ENCODE measurements around the gene FOXP1.

FOXP1 gene

DNA sequence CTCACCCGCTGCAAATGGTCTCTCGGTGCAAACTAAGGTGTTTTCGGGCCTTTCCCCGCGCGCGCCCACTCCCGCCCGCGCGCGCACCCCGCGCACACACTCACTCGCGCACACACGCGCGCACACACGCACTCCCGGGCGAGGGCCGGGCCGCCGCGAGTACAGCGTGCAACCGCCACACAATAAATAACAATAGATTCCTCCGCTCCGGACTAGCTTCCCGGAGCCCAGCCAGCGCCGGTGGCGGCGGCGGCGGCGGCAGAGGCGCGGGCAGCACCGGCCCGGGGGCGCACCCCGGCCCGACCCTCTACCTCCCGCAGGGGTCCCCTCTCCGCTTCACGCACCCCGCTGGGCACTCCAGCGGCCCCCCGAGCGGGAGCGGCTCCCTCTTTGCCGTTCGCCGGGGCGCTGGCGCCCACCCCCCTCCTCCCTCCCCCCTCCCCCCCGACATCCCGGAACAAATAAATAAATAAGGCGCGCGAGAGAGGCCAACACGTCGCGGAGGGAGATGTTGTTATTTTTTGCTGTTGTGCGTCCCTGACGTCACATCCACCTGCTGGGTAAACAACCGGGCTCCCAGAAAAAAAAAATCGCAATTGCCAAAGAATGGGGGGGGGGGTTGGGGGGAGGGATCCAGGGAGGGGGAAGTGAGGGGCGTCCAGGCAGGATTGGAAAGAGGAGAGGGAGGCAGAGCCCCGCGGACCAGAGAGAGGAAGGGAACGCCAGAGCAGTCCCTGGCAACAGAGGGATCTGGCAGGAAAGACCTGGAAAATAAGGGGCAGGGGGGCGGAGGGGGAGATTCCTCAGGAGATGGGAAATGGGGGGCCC, at the start of gene FOXP1:
Gene FOXP1, minus strand, starts transcription at position 163 of the 828 bp plus-strand sequence. CDS start 385,347 bp downstream, outside the sequence.
- DNase-seq: peak; percentile 73
- ATAC-seq: peak; percentile 50

- ATAC-seq (no peak), DNase-seq (no peak)
Measured at GRCh38 chr3:71629711-71630110, 46.2 kb upstream of the FOXP1 start.

DNA sequence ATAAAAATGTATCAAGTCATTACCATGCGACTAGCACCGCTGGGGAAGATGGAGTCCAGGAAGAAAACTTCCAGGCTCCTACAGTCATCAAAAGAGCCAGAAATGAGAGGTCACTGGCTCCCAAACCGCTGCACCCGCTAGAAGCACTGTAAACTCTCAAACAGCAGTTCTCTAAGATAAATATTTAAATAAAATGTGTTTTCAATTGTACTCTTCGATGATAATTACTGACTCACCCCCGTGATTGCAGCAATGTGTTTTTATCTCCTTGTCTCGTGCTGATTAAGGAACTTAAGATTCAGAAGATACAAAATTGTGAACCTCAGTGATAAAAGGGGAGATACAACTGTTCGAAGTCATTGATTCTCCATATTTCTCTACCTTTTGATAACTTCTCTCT, 45.8 kb upstream of the FOXP1 start:
- no peak for DNase-seq
- ATAC-seq: no peak

DNA sequence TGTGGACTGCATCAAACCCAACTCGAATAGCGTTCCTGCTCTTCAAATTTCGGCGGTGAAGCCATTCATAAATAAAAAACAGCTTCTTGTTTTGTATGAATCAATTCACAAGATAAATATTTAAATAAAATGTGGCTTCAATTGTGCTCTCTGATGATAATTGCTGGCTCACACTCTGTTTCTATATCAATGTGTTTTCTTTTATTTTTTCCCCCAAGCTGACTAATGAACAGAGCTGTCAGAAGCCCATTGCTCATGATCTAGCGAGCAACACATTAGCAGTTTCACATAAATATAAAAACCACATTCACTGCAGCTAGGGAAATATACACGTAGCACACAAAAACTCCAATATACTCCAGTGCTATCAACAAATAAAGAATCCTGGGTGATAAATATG, 45.0 kb upstream of the FOXP1 start:
- DNase-seq (no peak), ATAC-seq (no peak)

- no peak for ATAC-seq
Measured at GRCh38 chr3:71625676-71626075, 42.1 kb upstream of the FOXP1 start.

DNA sequence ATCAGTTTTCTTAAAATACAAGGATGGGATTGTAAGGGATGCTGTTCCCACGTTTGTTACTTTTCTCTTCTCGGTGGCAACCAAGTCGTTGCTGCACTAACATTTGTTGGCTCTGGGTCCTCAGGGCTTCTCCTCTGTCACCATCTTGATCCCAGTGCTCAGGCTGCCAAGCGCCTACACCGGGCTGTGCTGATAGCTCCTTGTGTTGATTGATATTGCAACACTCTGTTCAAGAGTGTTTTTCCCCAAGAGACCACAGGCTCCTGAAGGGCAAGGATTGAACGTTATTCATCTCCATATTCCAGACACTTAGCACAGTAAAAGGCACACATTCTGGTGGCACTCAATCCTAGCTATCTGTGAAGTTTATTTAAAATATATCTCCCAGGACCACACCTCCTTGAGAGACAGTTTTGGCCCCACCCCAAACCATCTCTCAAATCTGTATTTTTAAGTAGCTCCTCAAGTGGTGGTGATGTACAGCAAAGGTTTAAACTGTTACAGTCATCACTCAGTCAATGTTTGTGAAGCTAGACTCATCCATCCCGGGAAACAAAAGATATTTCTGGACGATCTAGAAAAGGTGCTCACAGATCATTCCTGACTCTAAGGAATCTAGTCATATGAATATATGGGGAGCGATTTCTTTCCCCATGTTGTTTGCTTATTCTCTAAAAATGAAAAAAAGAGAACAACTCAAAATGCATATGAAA, 38.5 kb upstream of the FOXP1 start:
- no peak for ATAC-seq

More at GRCh38 chr3:71625676-71626075, 42.1 kb upstream of the FOXP1 start:
- DNase-seq: no peak

DNA sequence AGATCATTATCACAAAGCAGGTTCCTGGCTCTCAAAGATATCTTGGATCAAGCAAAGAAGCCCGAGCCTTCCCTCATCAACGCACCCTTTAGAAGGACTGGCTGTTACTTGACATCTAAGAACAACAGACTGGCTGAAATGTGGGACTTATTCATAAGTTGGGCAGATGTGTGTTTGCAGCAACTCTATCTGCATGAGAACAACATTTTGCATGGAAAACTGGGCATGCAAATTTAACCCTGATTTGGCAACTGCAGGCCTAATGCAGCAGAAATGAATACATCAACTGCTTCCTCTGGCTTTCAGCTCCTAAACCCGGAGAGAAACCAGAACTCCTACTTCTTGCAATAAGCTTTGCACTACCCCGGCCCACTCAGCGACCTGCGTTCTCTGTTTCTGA, 35.0 kb upstream of the FOXP1 start:
- ATAC-seq (no peak), DNase-seq (no peak)

More for the DNA sequence above, 38.5 kb upstream of the FOXP1 start:
- no peak for DNase-seq

- DNase-seq (no peak), ATAC-seq (no peak)
Measured at GRCh38 chr3:71616571-71617021, 33.1 kb upstream of the FOXP1 start.

GRCh38 chr3:71614869-71615268, 31.3 kb upstream of the FOXP1 start:
- DNase-seq (no peak), ATAC-seq (no peak)

DNA sequence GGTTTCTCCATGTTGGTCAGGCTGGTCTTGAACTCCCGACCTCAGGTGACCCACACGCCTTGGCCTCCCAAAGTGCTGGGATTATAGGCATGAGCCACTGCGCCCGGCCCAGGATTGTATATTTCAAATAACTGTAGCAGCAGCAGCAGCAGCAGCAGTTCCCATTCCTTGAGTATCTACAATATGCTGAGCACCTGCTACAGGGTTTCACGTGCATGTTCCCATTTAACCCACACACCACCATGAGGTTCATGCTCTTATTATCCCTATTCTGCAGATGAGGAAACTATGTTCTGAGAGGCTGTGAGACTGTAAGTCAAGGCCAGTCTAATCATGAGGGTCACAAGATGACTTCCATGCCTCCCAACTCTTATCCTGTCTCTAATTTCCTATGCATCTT, 30.9 kb upstream of the FOXP1 start:
- DNase-seq (no peak), ATAC-seq (no peak)

GRCh38 chr3:71611099-71611498, 27.6 kb upstream of the FOXP1 start:
- DNase-seq (no peak), ATAC-seq (no peak)

- ATAC-seq (no peak), DNase-seq (no peak)
Measured at GRCh38 chr3:71607364-71607763, 23.8 kb upstream of the FOXP1 start.

DNA sequence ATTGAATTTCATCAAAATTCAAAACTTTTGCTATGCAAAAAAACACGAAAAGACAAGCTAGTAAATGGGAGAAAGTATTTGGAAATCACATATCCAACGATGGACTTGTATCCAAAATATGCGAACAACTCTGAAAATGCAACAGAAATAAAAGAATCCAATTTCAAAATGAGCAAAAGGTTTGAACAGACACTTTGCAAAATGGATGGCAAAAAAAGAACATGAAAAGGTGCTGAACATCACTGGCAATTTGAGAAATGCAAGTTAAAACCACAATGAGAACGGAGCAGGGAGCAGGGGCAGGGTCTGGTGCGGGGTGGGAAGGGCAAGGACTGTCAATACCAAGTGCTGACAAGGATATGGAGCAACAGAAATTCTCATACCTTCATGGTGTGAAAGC, 23.1 kb upstream of the FOXP1 start:
- DNase-seq: no peak
- no peak for ATAC-seq

- ATAC-seq: no peak
- no peak for DNase-seq
Measured at GRCh38 chr3:71602256-71602655, 18.7 kb upstream of the FOXP1 start.

GRCh38 chr3:71601811-71602210, 18.3 kb upstream of the FOXP1 start:
- ATAC-seq (peak; percentile 71), DNase-seq (no peak)

GRCh38 chr3:71600646-71601288, 17.2 kb upstream of the FOXP1 start:
- ATAC-seq: no peak
- no peak for DNase-seq

DNA sequence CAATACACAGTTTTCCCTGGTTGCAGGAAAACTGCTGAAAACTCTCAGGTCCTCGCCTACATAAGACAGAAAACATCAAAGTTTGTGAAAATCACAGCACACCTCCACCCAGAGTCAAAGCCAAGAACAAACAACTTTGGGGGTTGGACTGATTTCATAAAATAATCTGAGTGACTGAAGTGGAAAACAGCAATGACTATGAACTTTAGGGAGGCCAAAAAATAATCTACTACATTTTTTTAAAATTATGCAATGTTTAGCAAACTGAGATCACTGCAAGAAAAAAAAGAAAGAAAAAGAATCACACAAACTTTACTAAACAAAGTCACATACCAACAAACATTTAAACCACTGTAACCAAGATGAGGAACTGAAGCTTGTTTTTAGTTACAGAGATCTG, 15.9 kb upstream of the FOXP1 start:
- no peak for DNase-seq
- no peak for ATAC-seq

- DNase-seq (no peak), ATAC-seq (no peak)
Measured at GRCh38 chr3:71598292-71598691, 14.8 kb upstream of the FOXP1 start.

DNA sequence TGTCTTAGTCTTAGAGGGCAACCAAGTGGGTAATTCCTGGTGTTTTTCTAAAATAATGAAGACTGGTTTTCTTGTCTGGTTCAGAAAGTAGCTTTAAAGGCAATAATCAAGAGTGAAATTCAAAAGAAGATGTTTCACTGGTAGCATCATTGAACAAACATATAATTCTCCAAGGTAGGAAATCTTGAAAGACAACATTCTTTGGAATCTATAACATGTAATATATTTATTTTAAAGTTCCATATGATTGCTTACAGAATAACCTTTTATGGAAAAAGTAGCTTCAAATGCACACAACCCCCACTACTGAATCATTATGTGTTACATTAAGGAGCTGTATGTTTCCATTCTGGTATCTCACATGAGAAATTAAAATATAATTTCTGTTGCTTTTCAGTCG, 13.8 kb upstream of the FOXP1 start:
- DNase-seq: no peak
- no peak for ATAC-seq

GRCh38 chr3:71593106-71593505, 9.6 kb upstream of the FOXP1 start:
- no peak for ATAC-seq
- DNase-seq: no peak

DNA sequence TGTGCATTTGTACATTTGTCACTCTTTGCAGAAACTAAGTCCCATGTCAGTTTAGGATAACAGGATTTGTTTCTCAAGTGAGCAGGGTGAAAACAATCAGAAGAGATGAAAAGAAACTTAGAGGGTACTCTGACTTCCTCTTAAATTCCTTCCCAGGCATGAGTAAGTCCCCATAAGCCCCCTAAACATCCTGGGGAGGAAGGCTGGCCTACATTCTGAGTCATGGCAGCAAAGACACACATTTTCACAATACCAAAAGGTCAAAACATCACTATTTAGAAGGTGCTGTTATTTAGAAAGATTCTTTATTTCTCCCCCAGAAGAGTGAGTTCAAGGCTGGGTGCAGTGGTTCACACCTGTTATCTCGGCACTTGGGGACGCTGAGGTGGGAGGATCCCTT, 7.6 kb upstream of the FOXP1 start:
- DNase-seq (no peak), ATAC-seq (peak; percentile 59)

DNA sequence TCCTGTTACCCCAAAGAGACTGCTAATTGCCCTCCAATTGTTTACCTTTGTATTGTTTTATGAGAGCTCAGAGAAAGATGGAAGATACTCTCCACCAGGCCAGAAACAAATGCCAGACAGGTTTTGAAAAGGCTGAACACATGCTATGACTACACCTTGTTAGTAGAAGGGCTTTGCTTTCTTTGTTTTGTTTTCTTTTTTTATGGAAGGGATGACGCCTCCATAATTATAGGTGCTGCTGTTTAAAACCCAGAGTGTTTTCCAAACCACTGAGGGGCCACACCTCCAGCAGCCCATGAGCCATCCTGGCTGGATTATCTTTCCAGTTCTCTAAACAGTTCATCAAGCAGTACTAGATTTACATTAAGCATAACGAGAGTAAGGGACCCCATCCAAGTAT, 5.6 kb upstream of the FOXP1 start:
- DNase-seq (no peak), ATAC-seq (no peak)

GRCh38 chr3:71587958-71588357, 4.4 kb upstream of the FOXP1 start:
- ATAC-seq (no peak), DNase-seq (no peak)
